K562 (cell line): ENCODE measurements around the gene METRNL. TPM values are rescaled to one million over a fixed set of nuclear protein-coding genes. Genes with fewer than 3 reads are reported as not detected.
A peak's percentile ranks its signal among the peaks of the same experiment; 100 is the strongest.

Experiments used
- ATAC-seq: fragments of 200-7000 bp; cut with Tn5 transposase; 3 replicates; pipeline ENCODE4 v1.9.1; 2020; ENCODE audit warnings: moderate library complexity
- BruUV-seq: library from RNA; stranded (reverse); fragments of 400-500 nt; replicated peaks from 2 replicates; lab custom pipeline; 2021; lab: Mats Ljungman, UMichigan
- CTCF ChIA-PET: fragments of 300-600 bp; formaldehyde crosslinking; extraction: SDS; loops from one replicate; lab custom pipeline; 2021; ENCODE audit warnings: low intra/inter-chr PET ratio; lab: Yijun Ruan, JAX
- POLR2A ChIA-PET: fragments of 300-600, 350-650 bp; sonication (Branson Sonifier 250); formaldehyde crosslinking; extraction: SDS; loops from one replicate; lab custom pipeline; 2021; ENCODE audit warnings: antibody characterized with exemption, inconsistent platforms; lab: Yijun Ruan, JAX
- DNase-seq, 4 experiments: peaks; one replicate each; pipeline versions ENCODE4 v3.0.0 to v3.0.0-alpha.2; 2011 to 2018; ENCODE audit warnings: low spot score in 3 of 4, mixed read lengths in 3 of 4; ENCODE audit errors: extremely low read depth in 1 of 4
- FAIRE-seq: peaks from 2 replicates; lab custom pipeline; 2011; peaks lifted over from hg19 to GRCh38; lab: Jason Lieb, UNC
- H2AFZ ChIP-seq: 2 replicates; pipeline ENCODE4 v1.6.0; 2011; ENCODE audit warnings: low read depth, low read length, control low read depth, inconsistent platforms
- H3K27ac ChIP-seq: fragments of 200-600 bp; 3 replicates; pipeline ENCODE4 v1.8.0; 2011; ENCODE audit warnings: low read depth, mild to moderate bottlenecking, control low read depth, inconsistent platforms, low read length, moderate library complexity, mixed read lengths; ENCODE audit errors: extremely low read depth
- H3K27me3 ChIP-seq, 2 experiments: fragments of 300-600 bp in 1 of 2; 2 replicates in 1 of 2; 3 replicates in 1 of 2; pipeline versions ENCODE4 v1.6.0 to v1.8.0; 2011; ENCODE audit warnings: inconsistent platforms in 2 of 2, low read length in 2 of 2, mild to moderate bottlenecking in 1 of 2, mixed read lengths in 1 of 2, moderate library complexity in 1 of 2; ENCODE audit not compliant: control insufficient read depth in 2 of 2, insufficient read depth in 2 of 2
- H3K36me3 ChIP-seq: fragments of 300-600 bp; 3 replicates; pipeline ENCODE4 v1.8.0; 2011; ENCODE audit warnings: mild to moderate bottlenecking, low read length, inconsistent platforms; ENCODE audit not compliant: control insufficient read depth, insufficient read depth
- H3K4me1 ChIP-seq, 2 experiments: fragments of 200-600 bp in 1 of 2; replicated peaks in 1 of 2; 2 replicates in 1 of 2; 3 replicates in 1 of 2; pipeline versions ENCODE4 v1.5.1 to v1.8.0; 2011; ENCODE audit warnings: inconsistent platforms in 2 of 2, low read length in 2 of 2, mild to moderate bottlenecking in 1 of 2, mixed read lengths in 1 of 2, moderate library complexity in 1 of 2; ENCODE audit not compliant: control insufficient read depth in 2 of 2, insufficient read depth in 2 of 2
- H3K4me2 ChIP-seq: 2 replicates; pipeline ENCODE4 v1.6.1; 2011; ENCODE audit warnings: low read length, control low read depth, inconsistent platforms, mixed read lengths; ENCODE audit not compliant: insufficient read depth
- H3K4me3 ChIP-seq: fragments of 200-600 bp; sonication (generic), shearing (Covaris generic); 2 replicates; pipeline ENCODE4 v1.5.1; 2016; ENCODE audit warnings: control low read depth, inconsistent platforms
- H3K79me2 ChIP-seq: fragments of 200-600 bp; 3 replicates; pipeline ENCODE4 v1.8.0; 2011; ENCODE audit warnings: low read length, inconsistent platforms; ENCODE audit not compliant: control insufficient read depth, insufficient read depth
- H3K9ac ChIP-seq, 2 experiments: 2 replicates each; pipeline versions ENCODE4 v1.6.0 to v1.6.1; 2011; ENCODE audit warnings: low read depth in 2 of 2, low read length in 2 of 2, control low read depth in 1 of 2, inconsistent platforms in 1 of 2, mild to moderate bottlenecking in 1 of 2, mixed read lengths in 1 of 2; ENCODE audit not compliant: insufficient read depth in 1 of 2
- H3K9me1 ChIP-seq: one replicate; pipeline ENCODE4 v1.6.0; 2011; ENCODE audit warnings: inconsistent platforms, mild to moderate bottlenecking, low read length, moderate library complexity; ENCODE audit not compliant: control insufficient read depth, insufficient read depth
- H3K9me3 ChIP-seq: replicated peaks from 2 replicates; pipeline ENCODE4 v1.5.1; 2011; ENCODE audit warnings: low read depth, low read length, inconsistent platforms; ENCODE audit not compliant: control insufficient read depth, insufficient read depth
- H4K20me1 ChIP-seq: replicated peaks from 2 replicates; pipeline ENCODE4 v1.6.1; 2011; ENCODE audit warnings: low read length, inconsistent platforms, mixed read lengths; ENCODE audit not compliant: control insufficient read depth, insufficient read depth
- CBX8 ChIP-seq: fragments of 200-600 bp; sonication (generic); IDR thresholded peaks from 2 replicates; pipeline ENCODE4 v1.6.1; 2012; ENCODE audit warnings: borderline replicate concordance, mixed run types, low read depth, mild to moderate bottlenecking, moderate library complexity, mixed read lengths, low read length, control low read depth, inconsistent platforms; ENCODE audit not compliant: poor library complexity, severe bottlenecking; ENCODE audit errors: extremely low read depth
- FOXJ3 ChIP-seq: sonication (generic); formaldehyde crosslinking; IDR thresholded peaks from 2 replicates; pipeline ENCODE4 v1.4.0; 2020; ENCODE audit warnings: mild to moderate bottlenecking, missing genetic modification reagents
- L3MBTL2 ChIP-seq: fragments of 450-650 bp; IDR thresholded peaks from 2 replicates; pipeline ENCODE4 v1.6.1; 2016; ENCODE audit warnings: mild to moderate bottlenecking, moderate library complexity
- MEIS2 ChIP-seq: fragments of 450-650 bp; IDR thresholded peaks from 2 replicates; pipeline ENCODE4 v1.6.1; 2014; ENCODE audit warnings: mild to moderate bottlenecking; ENCODE audit not compliant: partially characterized antibody
- NR2C2 ChIP-seq, 2 experiments: fragments of 200-800 bp in 1 of 2; sonication (Bioruptor generic) in 1 of 2; sonication (generic) in 1 of 2; formaldehyde crosslinking in 1 of 2; IDR thresholded peaks; 2 replicates each; pipeline versions ENCODE4 v1.6.1 to v1.8.0; 2016 to 2022; ENCODE audit warnings: mild to moderate bottlenecking in 1 of 2, missing compliant biosample characterization in 1 of 2, missing genetic modification characterization in 1 of 2, missing genetic modification reagents in 1 of 2
- USF1 ChIP-seq: sonication (generic); formaldehyde crosslinking; IDR thresholded peaks from 2 replicates; pipeline ENCODE4 v1.9.0; 2022; ENCODE audit warnings: mild to moderate bottlenecking, missing genetic modification reagents
- ZBTB33 ChIP-seq: sonication (generic); formaldehyde crosslinking; IDR thresholded peaks from 2 replicates; pipeline ENCODE4 v1.8.1; 2023; ENCODE audit warnings: mild to moderate bottlenecking, missing genetic modification reagents
- ZFPM2 ChIP-seq: fragments of 250-450 bp; sonication (Bioruptor Pico); IDR thresholded peaks from 2 replicates; pipeline ENCODE4 v1.5.1; 2022; ENCODE audit warnings: mild to moderate bottlenecking
- ZNF175 ChIP-seq: fragments of 200-800 bp; sonication (Bioruptor generic); IDR thresholded peaks from 2 replicates; pipeline ENCODE4 v1.6.1; 2016; ENCODE audit warnings: low read depth, mild to moderate bottlenecking, missing genetic modification characterization, missing compliant biosample characterization
- ZNF592 ChIP-seq: fragments of 450-650 bp; IDR thresholded peaks from 2 replicates; pipeline ENCODE4 v1.6.1; 2017; ENCODE audit warnings: antibody characterized with exemption, mild to moderate bottlenecking
- WGBS: fragments of 100-300 bp; shearing (Covaris generic); methylation state at CpG from one replicate; pipeline ENCODE4 v1.1.6; 2016; ENCODE audit warnings: low coverage, mixed read lengths; ENCODE audit not compliant: insufficient coverage; ENCODE audit errors: missing lambda C conversion rate; 5-methylcytosine and 5-hydroxymethylcytosine counted together
- in situ Hi-C: fragments of 300-500 bp; cut with MboI; formaldehyde crosslinking; loops from 4 replicates; pipeline ENCODE4 v1.15.0; 2018; ENCODE audit warnings: inconsistent platforms, mixed read lengths
- intact Hi-C: fragments of 100-400 bp; cut with micrococcal nuclease; formaldehyde crosslinking; loops from 2 replicates; pipeline ENCODE4 v1.14.2; 2022
- polyA plus RNA-seq, 8 experiments: library from polyadenylated mRNA; depleted of rRNA in 4 of 8; stranded (reverse) in 5 of 8; unstranded in 3 of 8; fragments of >200 nt; fragmentation: Nextera tagmentation in 2 of 8; fragmentation: Illumina TruSeq in 1 of 8; extraction: Ambion mirVana in 2 of 8; extraction: Trizol in 1 of 8; gene quantifications; 2 replicates each; pipeline versions ENCODE4 v1.2.1 to v1.2.3, GENCODE V29; 2011 to 2014; ENCODE audit warnings: inconsistent platforms in 1 of 8, missing spikeins in 1 of 8
- total RNA-seq, 7 experiments: library from RNA; depleted of rRNA in 6 of 7; stranded (reverse); fragments of >200 nt in 6 of 7; fragmentation: Illumina TruSeq in 2 of 7; extraction: Trizol in 2 of 7; gene quantifications; 2 replicates each; pipeline versions ENCODE4 v1.2.1 to v1.2.3, GENCODE V29; 2011 to 2021; ENCODE audit warnings: low replicate concordance in 1 of 7

Gene METRNL
- total and polyA plus RNA-seq, 9 of the 15 experiments (the other 6 are each of a cell fraction or from before 2014, with no cell fraction given) = 0.17 to 31.8 (median 2.9) TPM

GRCh38 chr17:83053021-83053681, 26.3 kb upstream of the METRNL start (continued):
- TF ChIP-seq ZBTB33 (CRISPR knock-in tag) = no peak

GRCh38 chr17:83053739-83054451, 25.5 kb upstream of the METRNL start:
- POLR2A ChIA-PET = interaction anchor here (1.0 kb wide), 1 partner anchor 11 kb away, joined by 3 read pairs; no protein-coding TSS in a partner anchor
- in situ Hi-C loops = no loop called here
- intact Hi-C loops = no loop called here
- Histone ChIP-seq H3K4me3 (no peak overlapping the region), H3K9ac (peak overlapping the region in 1 of 2 experiments; percentile 26; a peak in 2 of 4 replicates), H3K4me1 (peaks cover 27 to 73% of the 10 kb centered on the region in 2 experiments), H3K27ac (no peak overlapping the region), H3K9me1 (no peaks in the 10 kb centered on the region), H3K27me3 (peaks cover 0 to 13% of the 10 kb centered on the region in 2 experiments; a peak in 2 of 5 replicates), H3K36me3 (no peaks in the 10 kb centered on the region), H3K4me2 (no peak overlapping the region), H2AFZ (peak overlapping the region; percentile 47), H4K20me1 (0 out of 2 replicates have a peak, but pooled peaks cover 4% of the 10 kb centered on the region), H3K9me3 (no peaks in the 10 kb centered on the region), H3K79me2 (peaks cover 4% of the 10 kb centered on the region; the same call in 1 of the 3 replicates)
- ATAC-seq (no peak), FAIRE-seq (peak; percentile 29), DNase-seq (peak in 1 of 4 experiments; percentile 64)
- BruUV-seq = no TSS peak
- WGBS = 57% methylated on average over 13 of the region's 13 CpGs
- CTCF ChIA-PET = no interaction called here
- TF ChIP-seq USF1 (peak; percentile 60), NR2C2 (CRISPR knock-in tag; IDR thresholded peaks at IDR 0.05) (no peak), NR2C2 (tag; IDR thresholded peaks at IDR 0.05) (peak; percentile 87), CBX8 (no peak), ZNF592 (peak; percentile 64), L3MBTL2 (0 out of 2 replicates have a peak, but pooled peaks have one; percentile 20), ZNF175 (CRISPR knock-in tag) (0 out of 2 replicates have a peak, but pooled peaks have one; percentile 41), ZFPM2 (CRISPR knock-in tag) (no peak), MEIS2 (peak; percentile 38), FOXJ3 (CRISPR knock-in tag) (no peak)
